Thoracic aorta (tissue), 2 donors: Measurements from ENCODE around the gene IFT43. TPM values are rescaled to one million over a fixed set of nuclear protein-coding genes. Genes with fewer than 3 reads are reported as not detected.

ENCODE experiments used
- ATAC-seq: fragments of 150-250 bp; one replicate; pipeline ENCODE4 v1.8.0; 2017; ENCODE audit warnings: low read depth; ENCODE audit not compliant: insufficient number of reproducible peaks, low FRiP score
- DNase-seq: peaks from one replicate; pipeline ENCODE4 v3.0.0-alpha.2; 2020; ENCODE audit warnings: low spot score
- H3K27ac ChIP-seq, 2 donors: fragments of 200-600 bp; sonication (generic); 1 replicate in 1 of 2; 2 replicates in 1 of 2; pipeline ENCODE4 v1.5.1; 2016; ENCODE audit warnings: mild to moderate bottlenecking in 2 of 2, moderate library complexity in 2 of 2
- H3K27me3 ChIP-seq: fragments of 200-600 bp; sonication (generic); replicated peaks from 2 replicates; pipeline ENCODE4 v1.6.0; 2016; ENCODE audit warnings: mild to moderate bottlenecking; ENCODE audit not compliant: insufficient read depth
- H3K36me3 ChIP-seq: fragments of 200-600 bp; sonication (generic); one replicate; pipeline ENCODE4 v1.5.1; 2016
- H3K4me1 ChIP-seq, 2 donors: fragments of 200-600 bp; sonication (generic); 1 replicate in 1 of 2; 2 replicates in 1 of 2; pipeline versions ENCODE4 v1.5.1 to v1.6.0; 2016; ENCODE audit warnings: low read depth in 2 of 2, mild to moderate bottlenecking in 1 of 2; ENCODE audit not compliant: control insufficient read depth in 1 of 2
- H3K4me3 ChIP-seq: fragments of 200-600 bp; sonication (generic); 2 replicates; pipeline ENCODE4 v1.5.1; 2016; ENCODE audit warnings: mild to moderate bottlenecking
- H3K9me3 ChIP-seq: fragments of 200-600 bp; sonication (generic); 2 replicates; pipeline ENCODE4 v1.5.1; 2016
- CTCF ChIP-seq: fragments of 200-600 bp; sonication (generic); IDR thresholded peaks from one replicate; pipeline ENCODE4 v1.5.1; 2019; ENCODE audit warnings: antibody characterized with exemption
- total RNA-seq, 2 donors: library from RNA; depleted of rRNA; stranded (reverse); fragments of >200 nt; gene quantifications; one replicate each; pipeline versions ENCODE4 v1.1.0 to v1.2.3, GENCODE V29; 2016

Gene IFT43
- total RNA-seq, 2 donors from 2014 or later = 27.5 to 80.8 TPM

- no peak for TF ChIP-seq CTCF
- H3K4me3 ChIP-seq = no peak overlapping the region
- no peak overlapping the region for H3K27ac ChIP-seq
- no peaks in the 10 kb centered on the region for H3K9me3 ChIP-seq
- DNase-seq (no peak), ATAC-seq (no peak)
- H3K4me1 ChIP-seq = no peaks in the 10 kb centered on the region
- no peaks in the 10 kb centered on the region for H3K36me3 ChIP-seq
- H3K27me3 ChIP-seq = no peaks in the 10 kb centered on the region
These were observed 135.7 kb downstream of the IFT43 start for GRCh38 chr14:76121089-76121748.

DNA sequence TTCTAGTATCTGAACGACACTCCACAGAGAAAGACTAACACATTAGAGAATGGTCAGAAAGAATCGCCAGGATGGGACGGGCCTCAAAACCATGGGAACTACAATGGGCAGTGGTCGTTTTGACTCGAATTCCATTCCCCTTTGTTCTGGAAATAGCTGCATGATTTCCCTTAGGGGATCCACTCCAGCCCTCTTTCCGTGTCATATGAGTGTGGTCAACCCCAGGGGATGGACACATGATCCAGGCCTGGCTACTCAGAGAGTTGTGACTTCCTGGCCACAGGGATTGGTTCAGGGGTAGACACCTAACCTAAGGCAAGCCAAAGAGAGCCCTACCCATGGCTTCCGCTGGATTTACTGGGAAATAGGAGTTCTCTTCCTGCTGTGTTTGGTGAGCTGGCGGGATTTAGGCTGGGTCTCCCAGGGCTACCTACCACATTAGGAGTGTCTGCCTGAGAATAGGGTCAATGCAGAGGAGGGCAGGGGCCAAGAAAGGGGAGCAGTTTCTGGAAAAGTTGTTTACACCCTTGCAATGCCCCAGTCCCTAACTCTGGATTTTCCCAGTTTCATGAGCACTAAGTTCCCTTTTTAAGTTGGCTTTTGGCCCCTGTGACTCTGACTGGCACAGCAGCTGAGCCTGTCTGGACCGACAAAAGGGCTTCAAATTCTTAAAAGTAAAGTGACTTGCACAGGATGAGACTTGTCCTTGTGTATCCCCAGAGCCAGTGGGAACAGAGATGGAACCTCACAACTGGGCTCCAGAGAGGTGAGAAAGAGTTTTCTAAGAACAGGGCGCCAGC is 138.1 kb downstream of the IFT43 start:
- Histone ChIP-seq H3K9me3 (no peaks in the 10 kb centered on the region), H3K4me3 (no peak overlapping the region), H3K4me1 (no peaks in the 10 kb centered on the region), H3K27ac (no peak overlapping the region), H3K27me3 (no peaks in the 10 kb centered on the region), H3K36me3 (no peaks in the 10 kb centered on the region)
- ATAC-seq (no peak), DNase-seq (no peak)
- no peak for TF ChIP-seq CTCF

DNA sequence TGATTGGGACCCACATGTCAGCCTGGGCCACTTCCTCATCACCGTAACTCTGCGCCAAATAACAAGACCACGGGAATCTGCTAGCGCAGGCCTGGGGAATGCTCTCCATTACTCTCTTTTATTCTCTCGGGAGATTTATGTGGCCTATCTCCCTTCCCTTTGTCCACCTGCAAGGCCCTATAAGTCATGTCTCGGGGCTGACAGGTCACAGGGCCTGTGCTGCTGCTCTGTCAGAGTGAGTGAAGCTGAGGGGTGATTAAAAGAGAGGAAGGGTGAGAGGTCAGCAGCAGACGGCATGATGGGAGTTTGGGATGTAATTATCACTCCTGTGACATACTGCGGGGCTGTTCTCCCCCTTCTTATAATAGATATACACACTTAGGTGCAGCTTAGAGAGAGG is 139.9 kb downstream of the IFT43 start:
- no peaks in the 10 kb centered on the region for H3K4me1 ChIP-seq
- no peak overlapping the region for H3K4me3 ChIP-seq
- no peaks in the 10 kb centered on the region for H3K36me3 ChIP-seq
- ATAC-seq = no peak
- H3K27me3 ChIP-seq = no peaks in the 10 kb centered on the region
- DNase-seq = no peak
- no peak overlapping the region for H3K27ac ChIP-seq
- H3K9me3 ChIP-seq = no peaks in the 10 kb centered on the region
- no peak for TF ChIP-seq CTCF

GRCh38 chr14:76126076-76126475 is 140.5 kb downstream of the IFT43 start:
- DNase-seq = no peak

More at GRCh38 chr14:76126076-76126475, 140.5 kb downstream of the IFT43 start:
- TF ChIP-seq CTCF = no peak
- Histone ChIP-seq H3K9me3 (no peaks in the 10 kb centered on the region), H3K4me1 (no peaks in the 10 kb centered on the region), H3K27me3 (no peaks in the 10 kb centered on the region), H3K4me3 (no peak overlapping the region), H3K36me3 (no peaks in the 10 kb centered on the region), H3K27ac (no peak overlapping the region)
- no peak for ATAC-seq
